CD8-positive, alpha-beta memory T cell (primary cell): ENCODE data around the gene IRF2. TPM values are rescaled to one million over a fixed set of nuclear protein-coding genes. Genes with fewer than 3 reads are reported as not detected.
A peak's percentile ranks its signal among the peaks of the same experiment; 100 is the strongest.

Experiments used
- CTCF ChIA-PET: fragments of 350-600 bp; sonication (Branson Sonifier 250); formaldehyde crosslinking; loops from one replicate; lab custom pipeline; 2021; ENCODE audit warnings: antibody characterized with exemption; lab: Charles Lee
- POLR2A ChIA-PET: fragments of 350-600 bp; sonication (Branson Sonifier 250); formaldehyde crosslinking; loops from one replicate; lab custom pipeline; 2021; ENCODE audit warnings: antibody characterized with exemption; lab: Charles Lee
- DNase-seq, 5 donors: peaks; one replicate each; pipeline versions ENCODE4 v3.0.0 to v3.0.0-alpha.2; 2020 to 2022; ENCODE audit warnings: mixed read lengths in 1 of 5
- H3K27ac ChIP-seq: one replicate; pipeline ENCODE4 v1.7.0; 2013; ENCODE audit warnings: low read depth, mild to moderate bottlenecking, low read length, moderate library complexity
- H3K27me3 ChIP-seq: 2 replicates; pipeline ENCODE4 v1.7.0; 2013; ENCODE audit warnings: low read length, mild to moderate bottlenecking; ENCODE audit not compliant: insufficient read depth, poor library complexity, severe bottlenecking
- H3K36me3 ChIP-seq: 2 replicates; pipeline ENCODE4 v1.7.0; 2013; ENCODE audit warnings: mild to moderate bottlenecking, low read length, moderate library complexity; ENCODE audit not compliant: insufficient read depth
- H3K4me1 ChIP-seq: 2 replicates; pipeline ENCODE4 v1.7.0; 2013; ENCODE audit warnings: mild to moderate bottlenecking, low read length, moderate library complexity; ENCODE audit not compliant: insufficient read depth
- H3K4me3 ChIP-seq: 2 replicates; pipeline ENCODE4 v1.7.0; 2013; ENCODE audit warnings: mild to moderate bottlenecking, low read length
- H3K9me3 ChIP-seq: 2 replicates; pipeline ENCODE4 v1.7.0; 2013; ENCODE audit warnings: mild to moderate bottlenecking, low read length
- H3K27ac Mint-ChIP-seq, 8 donors: one replicate each; pipeline ENCODE4 v1.8.0; 2020 to 2021; ENCODE audit warnings: mixed read lengths in 8 of 8, mild to moderate bottlenecking in 6 of 8, inconsistent platforms in 3 of 8, moderate library complexity in 3 of 8
- H3K27me3 Mint-ChIP-seq, 2 donors: one replicate each; pipeline ENCODE4 v1.8.0; 2020 to 2021; ENCODE audit warnings: mixed read lengths in 2 of 2, mild to moderate bottlenecking in 1 of 2, moderate library complexity in 1 of 2
- H3K36me3 Mint-ChIP-seq, 3 donors: one replicate each; pipeline ENCODE4 v1.8.0; 2020 to 2021; ENCODE audit warnings: mixed read lengths in 3 of 3, inconsistent platforms in 1 of 3, mild to moderate bottlenecking in 1 of 3
- H3K4me1 Mint-ChIP-seq, 3 donors: one replicate each; pipeline ENCODE4 v1.8.0; 2020 to 2021; ENCODE audit warnings: mixed read lengths in 3 of 3, inconsistent platforms in 1 of 3, mild to moderate bottlenecking in 1 of 3
- H3K4me3 Mint-ChIP-seq, 7 donors: one replicate each; pipeline ENCODE4 v1.8.0; 2020 to 2021; ENCODE audit warnings: mixed read lengths in 7 of 7, mild to moderate bottlenecking in 6 of 7, moderate library complexity in 4 of 7, inconsistent platforms in 2 of 7
- H3K9me3 Mint-ChIP-seq, 5 donors: one replicate each; pipeline ENCODE4 v1.8.0; 2020 to 2022; ENCODE audit warnings: mixed read lengths in 5 of 5, mild to moderate bottlenecking in 3 of 5, moderate library complexity in 2 of 5, inconsistent platforms in 1 of 5
- polyA plus RNA-seq: library from polyadenylated mRNA; unstranded; fragments of 300-500 nt; fragmentation: Illumina TruSeq; gene quantifications from one replicate; pipeline ENCODE4 v1.2.3, GENCODE V29; 2021
- total RNA-seq, 2 experiments: library from RNA; stranded (reverse); gene quantifications; one replicate each; pipeline ENCODE4 v1.2.3, GENCODE V29; 2021

Gene IRF2
- total and polyA plus RNA-seq, 3 experiments from 2014 or later: 44.1 to 79.3 (median 44.3) TPM

GRCh38 chr4:184351560-184352451 lies 122.5 kb downstream of the IRF2 start:
- Histone ChIP-seq H3K36me3 (no peaks in the 10 kb centered on the region), H3K27ac (no peak overlapping the region), H3K27me3 (no peaks in the 10 kb centered on the region), H3K4me3 (no peak overlapping the region), H3K9me3 (no peaks in the 10 kb centered on the region), H3K4me1 (peaks cover 10% of the 10 kb centered on the region)
- H3K27ac Mint-ChIP-seq: no peak overlapping the region
- H3K36me3 Mint-ChIP-seq: peaks cover 0 to 2% (median 0%) of the 10 kb centered on the region in 3 donors
- peaks cover 12 to 30% (median 15%) of the 10 kb centered on the region in 3 donors for H3K4me1 Mint-ChIP-seq
- no peak overlapping the region for H3K4me3 Mint-ChIP-seq
- H3K27me3 Mint-ChIP-seq: peaks cover under 1 to 2% of the 10 kb centered on the region in 2 donors
- peaks cover 0 to 4% (median 0%) of the 10 kb centered on the region in 5 donors for H3K9me3 Mint-ChIP-seq
- ChIA-PET CTCF (no interaction called here), POLR2A (no interaction called here)
- DNase-seq: no peak

DNA sequence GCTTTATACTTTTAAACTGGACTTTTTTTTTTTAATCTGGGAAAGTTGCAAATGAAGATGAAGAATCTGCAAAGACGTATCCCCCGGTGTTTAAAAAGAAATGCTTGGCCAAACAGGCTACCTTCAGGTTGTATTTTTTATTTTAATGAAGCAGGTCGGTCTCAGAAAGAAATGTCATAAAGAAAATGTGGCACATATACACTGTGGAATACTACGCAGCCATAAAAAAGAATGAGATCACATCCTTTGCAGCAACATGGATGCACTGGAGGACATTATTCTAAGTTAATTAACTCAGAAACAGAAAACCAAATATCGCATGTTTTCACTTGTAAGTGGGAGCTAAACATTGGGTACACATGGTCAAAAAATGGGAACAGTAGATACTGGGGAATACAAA lies 123.4 kb downstream of the IRF2 start:
- DNase-seq: no peak
- no peaks in the 10 kb centered on the region for H3K27me3 ChIP-seq
- Mint-ChIP-seq H3K36me3 (peaks cover 0 to 2% (median 0%) of the 10 kb centered on the region in 3 donors), H3K27me3 (peaks cover 2 to 4% of the 10 kb centered on the region in 2 donors), H3K4me3 (no peak overlapping the region), H3K4me1 (peaks cover 12 to 29% (median 16%) of the 10 kb centered on the region in 3 donors), H3K27ac (no peak overlapping the region), H3K9me3 (peaks cover 0 to 4% (median 0%) of the 10 kb centered on the region in 5 donors)
- ChIA-PET POLR2A (no interaction called here), CTCF (no interaction called here)
- peaks cover 10% of the 10 kb centered on the region for H3K4me1 ChIP-seq
- no peak overlapping the region for H3K4me3 ChIP-seq
- no peaks in the 10 kb centered on the region for H3K36me3 ChIP-seq
- no peak overlapping the region for H3K27ac ChIP-seq
- H3K9me3 ChIP-seq: no peaks in the 10 kb centered on the region

- POLR2A ChIA-PET: no interaction called here
- H3K4me1 ChIP-seq: peaks cover 9% of the 10 kb centered on the region
- CTCF ChIA-PET: no interaction called here
These were observed 124.0 kb downstream of the IRF2 start for GRCh38 chr4:184350213-184350817.

GRCh38 chr4:184349283-184350039 lies 124.9 kb downstream of the IRF2 start:
- Mint-ChIP-seq H3K4me3 (peak overlapping the region in 1 of 7 donors; percentile 40), H3K36me3 (peaks cover 0 to 2% (median 0%) of the 10 kb centered on the region in 3 donors), H3K27ac (peak overlapping the region in 1 of 8 donors; percentile 62), H3K4me1 (peaks cover 5 to 21% (median 12%) of the 10 kb centered on the region in 3 donors), H3K9me3 (peaks cover 0 to 4% (median 0%) of the 10 kb centered on the region in 5 donors), H3K27me3 (peaks cover 2 to 4% of the 10 kb centered on the region in 2 donors)
- Histone ChIP-seq H3K27ac (no peak overlapping the region), H3K27me3 (no peaks in the 10 kb centered on the region), H3K9me3 (no peaks in the 10 kb centered on the region), H3K4me3 (no peak overlapping the region), H3K36me3 (no peaks in the 10 kb centered on the region), H3K4me1 (peaks cover under 1% of the 10 kb centered on the region)
- no peak for DNase-seq
- ChIA-PET POLR2A (no interaction called here), CTCF (no interaction called here)

More at GRCh38 chr4:184350213-184350817, 124.0 kb downstream of the IRF2 start:
- Histone ChIP-seq H3K27me3 (no peaks in the 10 kb centered on the region), H3K36me3 (no peaks in the 10 kb centered on the region), H3K27ac (no peak overlapping the region), H3K9me3 (no peaks in the 10 kb centered on the region), H3K4me3 (no peak overlapping the region)
- Mint-ChIP-seq H3K4me1 (peaks cover 9 to 26% (median 14%) of the 10 kb centered on the region in 3 donors), H3K27ac (no peak overlapping the region), H3K27me3 (peaks cover 2 to 4% of the 10 kb centered on the region in 2 donors), H3K9me3 (peaks cover 0 to 4% (median 0%) of the 10 kb centered on the region in 5 donors), H3K4me3 (no peak overlapping the region), H3K36me3 (peaks cover 0 to 2% (median 0%) of the 10 kb centered on the region in 3 donors)
- no peak for DNase-seq

- Mint-ChIP-seq H3K36me3 (peaks cover 0 to 2% (median 0%) of the 10 kb centered on the region in 3 donors), H3K4me1 (peaks cover 12 to 27% (median 16%) of the 10 kb centered on the region in 3 donors), H3K4me3 (peak overlapping the region in 2 of 7 donors; percentile 40 to 68), H3K9me3 (peaks cover 0 to 4% (median 0%) of the 10 kb centered on the region in 5 donors), H3K27me3 (peaks cover 2 to 4% of the 10 kb centered on the region in 2 donors), H3K27ac (peak overlapping the region in 1 of 8 donors; percentile 22)
- Histone ChIP-seq H3K4me3 (no peak overlapping the region), H3K9me3 (no peaks in the 10 kb centered on the region), H3K27ac (peak overlapping the region; percentile 62), H3K27me3 (no peaks in the 10 kb centered on the region), H3K4me1 (no peaks in the 10 kb centered on the region), H3K36me3 (no peaks in the 10 kb centered on the region)
- no peak for DNase-seq
- CTCF ChIA-PET: no interaction called here
- POLR2A ChIA-PET: no interaction called here
These were observed 125.8 kb downstream of the IRF2 start for GRCh38 chr4:184348311-184349233.

DNA sequence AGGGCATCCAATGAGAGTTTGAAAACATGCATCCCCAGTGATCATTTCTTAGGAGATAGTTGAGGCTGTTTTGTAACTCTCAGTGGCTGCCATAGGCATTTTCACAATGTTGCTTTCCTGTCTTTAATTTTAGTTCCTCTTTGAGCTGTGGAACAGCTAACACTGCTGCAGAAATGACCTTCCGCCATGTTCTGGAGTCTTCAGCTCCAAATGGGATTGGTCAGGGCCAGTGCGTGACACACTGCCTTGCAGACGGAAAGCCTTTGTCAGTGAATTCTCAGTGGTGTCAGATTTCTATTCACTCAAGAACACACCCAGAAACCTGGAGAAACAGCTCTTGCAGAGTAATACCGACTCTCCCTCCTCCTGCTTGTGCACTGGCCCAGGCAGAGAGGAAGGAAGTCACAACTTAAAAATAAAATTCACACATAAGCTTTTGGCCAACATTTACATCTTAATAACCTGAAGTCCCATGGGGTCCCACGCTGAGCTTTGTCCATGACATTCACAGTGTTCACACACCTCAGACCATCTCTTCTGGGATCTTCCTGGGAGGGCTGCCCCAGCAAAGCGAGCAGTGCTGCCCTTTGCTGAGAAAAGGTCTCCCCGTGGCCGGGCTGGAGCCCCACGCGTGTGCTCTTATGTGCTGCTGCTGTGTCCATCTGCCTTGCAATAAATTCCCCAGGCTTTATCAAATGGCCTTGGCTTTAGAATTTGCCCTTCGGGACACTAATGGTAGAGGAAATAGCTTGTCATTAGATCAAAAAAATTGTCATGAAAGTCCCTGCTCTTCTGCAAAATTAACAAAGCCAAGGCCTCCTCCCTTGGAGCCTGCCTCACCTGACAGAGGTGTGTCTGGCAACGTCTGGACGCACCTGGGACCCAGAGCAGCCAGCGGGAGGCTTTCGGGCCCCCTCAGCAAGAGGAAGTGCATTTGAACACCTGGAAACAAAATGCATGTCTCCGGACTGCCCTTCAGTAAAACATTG lies 126.8 kb downstream of the IRF2 start:
- Histone ChIP-seq H3K27ac (peak overlapping the region; percentile 62), H3K27me3 (no peaks in the 10 kb centered on the region), H3K4me1 (no peaks in the 10 kb centered on the region), H3K4me3 (no peak overlapping the region), H3K9me3 (no peaks in the 10 kb centered on the region), H3K36me3 (no peaks in the 10 kb centered on the region)
- ChIA-PET CTCF (interaction anchor here (1.0 kb wide), 1 partner anchor 9 kb away, joined by 3 read pairs; no protein-coding TSS in a partner anchor), POLR2A (no interaction called here)
- no peaks in the 10 kb centered on the region for H3K36me3 Mint-ChIP-seq
- H3K4me3 Mint-ChIP-seq: peak overlapping the region in 3 of 7 donors; percentile 49 to 68 (median 65)
- peaks cover 2 to 4% of the 10 kb centered on the region in 2 donors for H3K27me3 Mint-ChIP-seq
- DNase-seq: no peak
- peaks cover 0 to 4% (median 0%) of the 10 kb centered on the region in 5 donors for H3K9me3 Mint-ChIP-seq
- peaks cover 18 to 33% (median 22%) of the 10 kb centered on the region in 3 donors for H3K4me1 Mint-ChIP-seq
- peak overlapping the region in 3 of 8 donors; percentile 7 to 75 (median 70) for H3K27ac Mint-ChIP-seq
